B cell (primary cell): ENCODE data around the gene ACSS1. TPM values are rescaled to one million over a fixed set of nuclear protein-coding genes. Genes with fewer than 3 reads are reported as not detected.

ENCODE experiments used
- ATAC-seq: fragments of 200-7000 bp; cut with Tn5 transposase; one replicate; pipeline ENCODE4 v1.10.0; 2021; ENCODE audit warnings: low read depth, mild to moderate bottlenecking, moderate number of reproducible peaks, moderate library complexity
- CTCF ChIA-PET: fragments of 350-600 bp; sonication (Branson Sonifier 250); formaldehyde crosslinking; loops from one replicate; lab custom pipeline; 2021; ENCODE audit warnings: antibody characterized with exemption, inconsistent platforms; lab: Charles Lee
- POLR2A ChIA-PET: fragments of 350-600 bp; sonication (Branson Sonifier 250); formaldehyde crosslinking; loops from one replicate; lab custom pipeline; 2021; ENCODE audit warnings: antibody characterized with exemption; lab: Charles Lee
- DNase-seq: peaks from one replicate; pipeline ENCODE4 v3.0.0; 2013
- H2AFZ ChIP-seq: 2 replicates; pipeline ENCODE4 v1.6.1; 2012; ENCODE audit warnings: mild to moderate bottlenecking, low read depth, low read length; ENCODE audit not compliant: insufficient read depth, poor library complexity, severe bottlenecking
- H3K27ac ChIP-seq, 2 donors: 1 replicate in 1 of 2; 2 replicates in 1 of 2; pipeline ENCODE4 v1.5.1; 2012 to 2013; ENCODE audit warnings: low read length in 2 of 2, mild to moderate bottlenecking in 2 of 2, moderate library complexity in 1 of 2
- H3K27me3 ChIP-seq, 4 experiments: fragments of 200-600 bp in 1 of 4; sonication (generic) in 1 of 4; replicated peaks in 1 of 4; 1 replicate in 2 of 4; 2 replicates in 2 of 4; pipeline versions ENCODE4 v1.6.1 to v1.7.0; 2013 to 2016; ENCODE audit warnings: low read length in 3 of 4, mild to moderate bottlenecking in 2 of 4, mixed read lengths in 1 of 4, moderate library complexity in 1 of 4; ENCODE audit not compliant: insufficient read depth in 4 of 4, control insufficient read depth in 3 of 4; ENCODE audit errors: control extremely low read depth in 1 of 4
- H3K36me3 ChIP-seq, 2 experiments: replicated peaks in 1 of 2; 1 replicate in 1 of 2; 2 replicates in 1 of 2; pipeline versions ENCODE4 v1.6.1 to v1.7.1; 2013; ENCODE audit warnings: low read length in 1 of 2; ENCODE audit not compliant: insufficient read depth in 2 of 2, control insufficient read depth in 1 of 2; ENCODE audit errors: control extremely low read depth in 1 of 2, extremely low read depth in 1 of 2
- H3K4me1 ChIP-seq, 2 donors: fragments of 200-600 bp in 1 of 2; sonication (generic) in 1 of 2; 1 replicate in 1 of 2; 2 replicates in 1 of 2; pipeline versions ENCODE4 v1.5.1 to v1.6.1; 2013 to 2017; ENCODE audit warnings: low read length in 2 of 2; ENCODE audit not compliant: control insufficient read depth in 2 of 2, insufficient read depth in 2 of 2
- H3K4me2 ChIP-seq: replicated peaks from 2 replicates; pipeline ENCODE3; 2012; ENCODE audit warnings: mild to moderate bottlenecking, low read depth, low read length; ENCODE audit not compliant: poor library complexity, severe bottlenecking
- H3K4me3 ChIP-seq, 5 experiments: fragments of 200-600 bp in 1 of 5; sonication (generic) in 1 of 5; 1 replicate in 3 of 5; 2 replicates in 2 of 5; pipeline versions ENCODE4 v1.5.1 to v1.7.0; 2011 to 2016; ENCODE audit warnings: low read length in 4 of 5, mild to moderate bottlenecking in 4 of 5, low read depth in 2 of 5, control low read depth in 1 of 5, moderate library complexity in 1 of 5; ENCODE audit not compliant: insufficient read depth in 1 of 5; ENCODE audit errors: control extremely low read depth in 1 of 5, extremely low read depth in 1 of 5
- H3K79me2 ChIP-seq: fragments of 200-600 bp; sonication (generic); one replicate; pipeline ENCODE4 v1.6.0; 2016; ENCODE audit warnings: low read length; ENCODE audit not compliant: control insufficient read depth, insufficient read depth
- H3K9ac ChIP-seq: fragments of 200-600 bp; sonication (generic); 2 replicates; pipeline ENCODE4 v1.6.1; 2017; ENCODE audit warnings: mild to moderate bottlenecking, low read length, moderate library complexity
- H3K9me3 ChIP-seq, 3 donors: one replicate each; pipeline versions ENCODE4 v1.6.1 to v1.7.1; 2013; ENCODE audit warnings: low read length in 2 of 3; ENCODE audit not compliant: control insufficient read depth in 2 of 3, insufficient read depth in 1 of 3; ENCODE audit errors: control extremely low read depth in 1 of 3
- H4K20me1 ChIP-seq: 2 replicates; pipeline ENCODE4 v1.6.0; 2012; ENCODE audit warnings: mild to moderate bottlenecking, low read length; ENCODE audit not compliant: insufficient read depth, control insufficient read depth, poor library complexity, severe bottlenecking
- H3K27ac Mint-ChIP-seq: one replicate; pipeline ENCODE4 v1.8.0; 2021; ENCODE audit warnings: mixed read lengths
- H3K27me3 Mint-ChIP-seq: one replicate; pipeline ENCODE4 v1.8.0; 2021; ENCODE audit warnings: mixed read lengths
- H3K4me1 Mint-ChIP-seq: one replicate; pipeline ENCODE4 v1.8.0; 2021; ENCODE audit warnings: mixed read lengths
- H3K4me3 Mint-ChIP-seq: one replicate; pipeline ENCODE4 v1.8.0; 2021; ENCODE audit warnings: mixed read lengths
- H3K9me3 Mint-ChIP-seq: one replicate; pipeline ENCODE4 v1.8.0; 2022; ENCODE audit warnings: mixed read lengths; ENCODE audit not compliant: insufficient read depth
- CTCF ChIP-seq: fragments of 200-600 bp; IDR thresholded peaks from one replicate; pipeline ENCODE4 v1.8.0; 2022; ENCODE audit warnings: antibody characterized with exemption, mild to moderate bottlenecking
- EZH2 ChIP-seq: IDR thresholded peaks from 2 replicates; pipeline ENCODE4 v1.6.1; 2012; ENCODE audit warnings: borderline replicate concordance, low read depth, mild to moderate bottlenecking, moderate library complexity, low read length; ENCODE audit not compliant: insufficient read depth, poor library complexity, severe bottlenecking
- WGBS: methylation state at CpG from one replicate; pipeline ENCODE4 v1.1.5; 2013; ENCODE audit warnings: missing lambda C conversion rate; ENCODE audit not compliant: insufficient coverage; 5-methylcytosine and 5-hydroxymethylcytosine counted together
- intact Hi-C: fragments of 100-400 bp; cut with micrococcal nuclease; formaldehyde crosslinking; loops from one replicate; pipeline ENCODE4 v1.10.0; 2022
- polyA plus RNA-seq: library from polyadenylated mRNA; depleted of rRNA; stranded (reverse); fragments of >200 nt; gene quantifications from 2 replicates; pipeline ENCODE4 v1.2.3, GENCODE V29; 2012
- total RNA-seq, 2 donors: library from RNA; stranded (reverse); fragments of 120-200 nt in 1 of 2; gene quantifications; 1 replicate in 1 of 2; 2 replicates in 1 of 2; pipeline versions ENCODE4 v1.2.3 to v1.2.4, GENCODE V29; 2013 to 2022

ACSS1 gene
- total and polyA plus RNA-seq, 2 donors (not counting 1 experiment from before 2014, with no cell fraction given) = 82.7 to 95.5 TPM

GRCh38 chr20:25073544-25073943 lies 15.6 kb upstream of the ACSS1 start:
- Histone ChIP-seq H3K4me3 (no peak overlapping the region), H3K9ac (no peak overlapping the region), H3K27me3 (peaks cover 0 to 59% (median 31%) of the 10 kb centered on the region in 4 experiments), H3K36me3 (no peaks in the 10 kb centered on the region), H4K20me1 (no peaks in the 10 kb centered on the region), H3K4me1 (peaks cover 0 to 8% of the 10 kb centered on the region in 2 donors), H2AFZ (no peak overlapping the region), H3K4me2 (no peak overlapping the region), H3K9me3 (no peaks in the 10 kb centered on the region), H3K79me2 (no peaks in the 10 kb centered on the region), H3K27ac (no peak overlapping the region)
- CTCF ChIA-PET = interaction anchor here (0.8 to 2.1 kb wide), 2 partner anchors 10 to 79 kb away, joined by 3 to 5 read pairs; no protein-coding TSS in a partner anchor
- Mint-ChIP-seq H3K9me3 (no peaks in the 10 kb centered on the region), H3K4me3 (no peak overlapping the region), H3K27me3 (peaks cover 74% of the 10 kb centered on the region), H3K4me1 (peaks cover 4% of the 10 kb centered on the region), H3K27ac (no peak overlapping the region)
- ATAC-seq = no peak
- DNase-seq = no peak
- intact Hi-C loops = no loop called here
- 77% methylated on average over 8 of the region's 9 CpGs for WGBS
- TF ChIP-seq EZH2 (no peak), CTCF (no peak)
- POLR2A ChIA-PET = no interaction called here

- no peaks in the 10 kb centered on the region for H3K4me1 ChIP-seq
- POLR2A ChIA-PET = no interaction called here
- CTCF ChIA-PET = interaction anchor here (1.4 to 2.5 kb wide), 2 partner anchors 76 to 325 kb away, joined by 4 to 7 read pairs; no protein-coding TSS in a partner anchor
Measured at GRCh38 chr20:25072226-25072811, 14.4 kb upstream of the ACSS1 start.

More at GRCh38 chr20:25072226-25072811, 14.4 kb upstream of the ACSS1 start:
- intact Hi-C loops = no loop called here
- no peak overlapping the region for H3K4me3 ChIP-seq
- H3K4me3 Mint-ChIP-seq = no peak overlapping the region
- H3K9ac ChIP-seq = no peak overlapping the region
- H3K27ac Mint-ChIP-seq = no peak overlapping the region
- H3K27me3 ChIP-seq = peaks cover 0 to 52% (median 24%) of the 10 kb centered on the region in 4 experiments
- TF ChIP-seq EZH2 (no peak), CTCF (no peak)
- no peaks in the 10 kb centered on the region for H3K9me3 ChIP-seq
- no peak overlapping the region for H3K27ac ChIP-seq
- H3K4me2 ChIP-seq = no peak overlapping the region
- H3K79me2 ChIP-seq = no peaks in the 10 kb centered on the region
- H3K27me3 Mint-ChIP-seq = peaks cover 63% of the 10 kb centered on the region
- WGBS = 73% methylated on average over 5 of the region's 7 CpGs
- no peaks in the 10 kb centered on the region for H3K9me3 Mint-ChIP-seq
- no peak overlapping the region for H2AFZ ChIP-seq
- no peak for DNase-seq
- ATAC-seq = no peak
- H3K4me1 Mint-ChIP-seq = peaks cover 2% of the 10 kb centered on the region
- no peaks in the 10 kb centered on the region for H3K36me3 ChIP-seq
- H4K20me1 ChIP-seq = no peaks in the 10 kb centered on the region
